IMR-90 (cell line): ENCODE results near the gene MYADM.
A peak's percentile ranks its signal among the peaks of the same experiment; 100 is the strongest.

Source experiments
- BHLHE40 ChIP-seq: fragments of 150-350 bp; IDR thresholded peaks from 2 replicates; pipeline ENCODE4 v1.6.1; 2016; ENCODE audit warnings: mild to moderate bottlenecking, low read depth, low read length
- CEBPB ChIP-seq: IDR thresholded peaks from 2 replicates; pipeline ENCODE4 v1.6.1; 2012; ENCODE audit warnings: low read depth, low read length, improper control_type of control experiment
- FOS ChIP-seq: fragments of 150-350 bp; IDR thresholded peaks from 2 replicates; pipeline ENCODE4 v1.6.1; 2016; ENCODE audit warnings: low read depth, low read length
- MAFK ChIP-seq: IDR thresholded peaks from 2 replicates; pipeline ENCODE4 v1.6.1; 2012; ENCODE audit warnings: low read depth, low read length, improper control_type of control experiment
- MXI1 ChIP-seq: IDR thresholded peaks from 2 replicates; pipeline ENCODE4 v1.6.1; 2012; ENCODE audit warnings: low read depth, mild to moderate bottlenecking, low read length, moderate library complexity, borderline replicate concordance
- POLR2A ChIP-seq: IDR thresholded peaks from 2 replicates; pipeline ENCODE4 v1.6.1; 2012; ENCODE audit warnings: mild to moderate bottlenecking, low read depth, low read length
- RAD21 ChIP-seq: IDR thresholded peaks from 2 replicates; pipeline ENCODE4 v1.6.1; 2012; ENCODE audit warnings: low read length, improper control_type of control experiment
- RFX5 ChIP-seq: IDR thresholded peaks from 2 replicates; pipeline ENCODE4 v1.8.0; 2012; ENCODE audit warnings: low read depth, mild to moderate bottlenecking, low read length, moderate library complexity
- SMC3 ChIP-seq: fragments of 150-350 bp; IDR thresholded peaks from 2 replicates; pipeline ENCODE4 v1.6.1; 2016; ENCODE audit warnings: low read depth, mild to moderate bottlenecking, antibody characterized with exemption, low read length, moderate library complexity
- TF ChIP-seq, protein P1 (sequence below): conservative IDR thresholded peaks from 2 replicates; pipeline ENCODE4 v1.5.1; 2012; ENCODE audit warnings: mild to moderate bottlenecking, low read depth, low read length, improper control_type of control experiment
- TF ChIP-seq, protein P2 (sequence below): fragments of 150-350 bp; IDR thresholded peaks from 2 replicates; pipeline ENCODE4 v1.6.1; 2017; ENCODE audit warnings: mild to moderate bottlenecking, antibody characterized with exemption, low read length, low read depth
- TF ChIP-seq, protein P3 (sequence below): fragments of 150-350 bp; IDR thresholded peaks from 2 replicates; pipeline ENCODE4 v1.6.1; 2016; ENCODE audit warnings: low read depth, mild to moderate bottlenecking, low read length, moderate library complexity, borderline replicate concordance

DNA sequence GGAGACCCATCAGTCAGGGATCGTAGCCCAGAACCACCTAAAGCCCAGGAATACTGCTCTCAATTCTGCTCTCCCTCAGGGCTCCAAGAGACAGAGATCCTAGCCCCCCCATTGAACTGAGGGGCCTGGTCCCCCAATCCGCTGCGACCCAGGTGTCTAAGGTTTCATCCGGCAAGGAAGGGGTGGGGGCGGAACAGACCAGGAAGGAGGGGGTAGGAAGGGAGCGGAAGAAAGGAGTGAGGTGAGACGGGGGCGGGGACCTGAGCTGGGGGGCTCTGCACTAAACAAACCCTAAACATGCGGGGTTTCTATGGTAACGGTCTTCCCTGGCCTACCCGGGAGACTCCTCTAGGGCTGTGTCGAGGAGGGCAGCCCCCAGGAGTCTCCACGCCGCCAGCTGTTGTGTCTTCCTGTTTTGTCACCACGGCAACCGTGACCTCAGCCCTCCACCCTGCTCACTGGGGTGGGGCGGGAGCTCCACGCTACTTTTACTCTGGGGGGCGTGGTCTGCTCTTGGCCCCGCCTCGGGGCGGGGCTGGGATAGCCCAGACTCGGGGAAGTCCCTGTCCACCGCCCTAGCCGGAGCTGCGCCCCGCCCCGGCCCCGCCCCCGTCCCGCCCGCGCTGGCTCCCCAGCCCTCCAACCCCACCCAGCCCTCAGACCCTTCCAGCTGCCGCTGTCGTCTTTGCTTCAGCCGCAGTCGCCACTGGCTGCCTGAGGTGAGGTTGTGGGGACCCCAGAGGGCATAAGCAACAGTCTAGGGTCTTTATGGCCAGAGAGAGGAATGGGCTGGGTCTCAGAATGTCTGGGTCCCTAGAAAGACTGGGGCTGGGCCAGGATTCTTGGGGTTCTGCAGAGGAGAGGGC lies at the start of gene MYADM:
- TF ChIP-seq, protein P1, sequence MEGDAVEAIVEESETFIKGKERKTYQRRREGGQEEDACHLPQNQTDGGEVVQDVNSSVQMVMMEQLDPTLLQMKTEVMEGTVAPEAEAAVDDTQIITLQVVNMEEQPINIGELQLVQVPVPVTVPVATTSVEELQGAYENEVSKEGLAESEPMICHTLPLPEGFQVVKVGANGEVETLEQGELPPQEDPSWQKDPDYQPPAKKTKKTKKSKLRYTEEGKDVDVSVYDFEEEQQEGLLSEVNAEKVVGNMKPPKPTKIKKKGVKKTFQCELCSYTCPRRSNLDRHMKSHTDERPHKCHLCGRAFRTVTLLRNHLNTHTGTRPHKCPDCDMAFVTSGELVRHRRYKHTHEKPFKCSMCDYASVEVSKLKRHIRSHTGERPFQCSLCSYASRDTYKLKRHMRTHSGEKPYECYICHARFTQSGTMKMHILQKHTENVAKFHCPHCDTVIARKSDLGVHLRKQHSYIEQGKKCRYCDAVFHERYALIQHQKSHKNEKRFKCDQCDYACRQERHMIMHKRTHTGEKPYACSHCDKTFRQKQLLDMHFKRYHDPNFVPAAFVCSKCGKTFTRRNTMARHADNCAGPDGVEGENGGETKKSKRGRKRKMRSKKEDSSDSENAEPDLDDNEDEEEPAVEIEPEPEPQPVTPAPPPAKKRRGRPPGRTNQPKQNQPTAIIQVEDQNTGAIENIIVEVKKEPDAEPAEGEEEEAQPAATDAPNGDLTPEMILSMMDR: no peak
- TF ChIP-seq POLR2A (peak; percentile 97), FOS (no peak), RFX5 (no peak), RAD21 (no peak), MXI1 (peak; percentile 69; the same call in 1 of the 2 replicates), SMC3 (no peak), MAFK (no peak), CEBPB (no peak), BHLHE40 (no peak)
- TF ChIP-seq, protein P2, sequence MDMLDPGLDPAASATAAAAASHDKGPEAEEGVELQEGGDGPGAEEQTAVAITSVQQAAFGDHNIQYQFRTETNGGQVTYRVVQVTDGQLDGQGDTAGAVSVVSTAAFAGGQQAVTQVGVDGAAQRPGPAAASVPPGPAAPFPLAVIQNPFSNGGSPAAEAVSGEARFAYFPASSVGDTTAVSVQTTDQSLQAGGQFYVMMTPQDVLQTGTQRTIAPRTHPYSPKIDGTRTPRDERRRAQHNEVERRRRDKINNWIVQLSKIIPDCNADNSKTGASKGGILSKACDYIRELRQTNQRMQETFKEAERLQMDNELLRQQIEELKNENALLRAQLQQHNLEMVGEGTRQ: no peak
- TF ChIP-seq, protein P3, sequence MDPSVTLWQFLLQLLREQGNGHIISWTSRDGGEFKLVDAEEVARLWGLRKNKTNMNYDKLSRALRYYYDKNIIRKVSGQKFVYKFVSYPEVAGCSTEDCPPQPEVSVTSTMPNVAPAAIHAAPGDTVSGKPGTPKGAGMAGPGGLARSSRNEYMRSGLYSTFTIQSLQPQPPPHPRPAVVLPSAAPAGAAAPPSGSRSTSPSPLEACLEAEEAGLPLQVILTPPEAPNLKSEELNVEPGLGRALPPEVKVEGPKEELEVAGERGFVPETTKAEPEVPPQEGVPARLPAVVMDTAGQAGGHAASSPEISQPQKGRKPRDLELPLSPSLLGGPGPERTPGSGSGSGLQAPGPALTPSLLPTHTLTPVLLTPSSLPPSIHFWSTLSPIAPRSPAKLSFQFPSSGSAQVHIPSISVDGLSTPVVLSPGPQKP: no peak
